ENCODE measurements around the gene CAPZB. TPM values are rescaled to one million over a fixed set of nuclear protein-coding genes. Genes with fewer than 3 reads are reported as not detected.

The CAPZB gene
- polyA plus RNA-seq, 3 donors: 290 to 504 (median 407) TPM

DNA sequence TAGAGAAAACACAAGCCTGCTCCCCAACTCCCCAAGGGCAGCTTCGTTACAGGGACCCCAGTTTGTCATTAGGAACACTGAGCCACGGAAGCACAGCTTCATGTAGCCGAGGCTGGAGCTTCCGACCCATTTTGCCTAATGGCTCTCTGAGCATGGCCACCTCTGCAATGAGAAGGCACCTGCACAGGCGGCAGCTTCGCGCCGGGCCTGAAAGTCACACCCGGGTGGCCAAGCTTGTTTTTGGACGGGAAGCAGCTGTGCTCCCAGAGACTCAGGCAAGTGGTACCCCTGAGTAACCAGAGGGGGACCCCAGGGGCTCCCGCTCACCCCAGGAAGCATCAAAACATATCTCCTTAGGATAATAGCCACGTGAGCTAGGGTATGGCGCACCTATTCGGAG lies 92.3 kb downstream of the CAPZB start:
- TF ChIP-seq, protein P1, sequence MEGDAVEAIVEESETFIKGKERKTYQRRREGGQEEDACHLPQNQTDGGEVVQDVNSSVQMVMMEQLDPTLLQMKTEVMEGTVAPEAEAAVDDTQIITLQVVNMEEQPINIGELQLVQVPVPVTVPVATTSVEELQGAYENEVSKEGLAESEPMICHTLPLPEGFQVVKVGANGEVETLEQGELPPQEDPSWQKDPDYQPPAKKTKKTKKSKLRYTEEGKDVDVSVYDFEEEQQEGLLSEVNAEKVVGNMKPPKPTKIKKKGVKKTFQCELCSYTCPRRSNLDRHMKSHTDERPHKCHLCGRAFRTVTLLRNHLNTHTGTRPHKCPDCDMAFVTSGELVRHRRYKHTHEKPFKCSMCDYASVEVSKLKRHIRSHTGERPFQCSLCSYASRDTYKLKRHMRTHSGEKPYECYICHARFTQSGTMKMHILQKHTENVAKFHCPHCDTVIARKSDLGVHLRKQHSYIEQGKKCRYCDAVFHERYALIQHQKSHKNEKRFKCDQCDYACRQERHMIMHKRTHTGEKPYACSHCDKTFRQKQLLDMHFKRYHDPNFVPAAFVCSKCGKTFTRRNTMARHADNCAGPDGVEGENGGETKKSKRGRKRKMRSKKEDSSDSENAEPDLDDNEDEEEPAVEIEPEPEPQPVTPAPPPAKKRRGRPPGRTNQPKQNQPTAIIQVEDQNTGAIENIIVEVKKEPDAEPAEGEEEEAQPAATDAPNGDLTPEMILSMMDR (IDR thresholded peaks at IDR 0.05): no peak
- Mint-ChIP-seq H3K27me3 (ENCODE audit: low read depth in 3 of 3) (no peaks in the 10 kb centered on the region), H3K9me3 (peaks cover 0 to 3% (median 0%) of the 10 kb centered on the region in 7 donors), H3K36me3 (peaks cover 31 to 49% of the 10 kb centered on the region in 2 donors), H3K4me1 (peaks cover 39% of the 10 kb centered on the region), H3K4me3 (no peak overlapping the region), H3K27ac (peak overlapping the region in 2 of 7 donors; percentile 12 to 26)
- Histone ChIP-seq H3K79me2 (ENCODE audit: insufficient read depth, low read length) (peaks cover 96% of the 10 kb centered on the region), H2AFZ (ENCODE audit: insufficient read depth, low read depth, low read length, poor library complexity, severe bottlenecking) (no peak overlapping the region), H3K4me1 (ENCODE audit: control insufficient read depth in 1 of 2, insufficient read depth in 2 of 2, low read length in 2 of 2) (peaks cover 19 to 22% of the 10 kb centered on the region in 2 donors), H4K20me1 (ENCODE audit: insufficient read depth, low read length) (peaks cover 100% of the 10 kb centered on the region), H3K27ac (ENCODE audit: low read depth in 1 of 2, low read length in 2 of 2) (no peak overlapping the region), H3K9ac (ENCODE audit: insufficient read depth, low read length, poor library complexity, severe bottlenecking) (no peak overlapping the region), H3K27me3 (ENCODE audit: control insufficient read depth in 2 of 2, insufficient read depth in 2 of 2, low read length in 2 of 2) (no peaks in the 10 kb centered on the region), H3K4me2 (replicated peaks; ENCODE audit: extremely low read depth, low read length, poor library complexity, severe bottlenecking) (no peak overlapping the region), H3K36me3 (replicated peaks in 1 of 2; ENCODE audit: control insufficient read depth in 1 of 2, insufficient read depth in 2 of 2, low read length in 2 of 2) (peaks cover 5 to 50% of the 10 kb centered on the region in 2 donors), H3K4me3 (replicated peaks in 1 of 3; ENCODE audit: low read depth in 2 of 3, low read length in 3 of 3) (no peak overlapping the region), H3K9me3 (replicated peaks in 1 of 2; ENCODE audit: control insufficient read depth in 1 of 2, insufficient read depth in 1 of 2, low read length in 2 of 2) (no peaks in the 10 kb centered on the region)
- 91% methylated on average over 13 of the region's 14 CpGs for WGBS (ENCODE audit: insufficient coverage)
- DNase-seq: no peak
- intact Hi-C loops (cut with micrococcal nuclease): loop anchor here in 1 of 2 donors (5.0 kb wide), 1 partner anchor 84 kb away; no protein-coding TSS in a partner anchor

DNA sequence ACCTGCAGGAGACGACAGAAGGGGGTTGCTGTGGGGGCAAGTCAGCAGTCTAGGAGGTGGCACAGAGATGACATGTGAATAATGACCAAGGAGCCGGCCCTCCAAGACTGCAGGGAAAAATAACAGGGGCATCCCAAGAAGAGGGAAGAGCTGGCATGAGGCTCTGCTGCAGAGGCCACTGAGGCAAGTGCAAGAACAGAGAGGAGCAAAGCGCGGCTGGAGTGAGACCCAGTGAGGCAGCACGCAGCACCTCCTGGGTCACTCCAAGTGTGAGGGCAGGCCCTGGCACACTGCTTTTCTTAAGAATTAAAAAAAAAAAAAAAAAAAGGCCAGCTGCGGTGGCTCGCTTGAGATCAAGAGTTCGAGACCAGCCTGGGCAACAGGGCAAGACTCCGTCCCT lies 93.1 kb downstream of the CAPZB start:
- Histone ChIP-seq H3K79me2 (ENCODE audit: insufficient read depth, low read length) (peaks cover 96% of the 10 kb centered on the region), H3K27ac (ENCODE audit: low read depth in 1 of 2, low read length in 2 of 2) (no peak overlapping the region), H3K9me3 (replicated peaks in 1 of 2; ENCODE audit: control insufficient read depth in 1 of 2, insufficient read depth in 1 of 2, low read length in 2 of 2) (no peaks in the 10 kb centered on the region), H3K27me3 (ENCODE audit: control insufficient read depth in 2 of 2, insufficient read depth in 2 of 2, low read length in 2 of 2) (no peaks in the 10 kb centered on the region), H4K20me1 (ENCODE audit: insufficient read depth, low read length) (peaks cover 100% of the 10 kb centered on the region), H3K4me2 (replicated peaks; ENCODE audit: extremely low read depth, low read length, poor library complexity, severe bottlenecking) (no peak overlapping the region), H3K4me3 (replicated peaks in 1 of 3; ENCODE audit: low read depth in 2 of 3, low read length in 3 of 3) (no peak overlapping the region), H2AFZ (ENCODE audit: insufficient read depth, low read depth, low read length, poor library complexity, severe bottlenecking) (no peak overlapping the region), H3K9ac (ENCODE audit: insufficient read depth, low read length, poor library complexity, severe bottlenecking) (no peak overlapping the region), H3K4me1 (ENCODE audit: control insufficient read depth in 1 of 2, insufficient read depth in 2 of 2, low read length in 2 of 2) (peaks cover 19 to 22% of the 10 kb centered on the region in 2 donors), H3K36me3 (replicated peaks in 1 of 2; ENCODE audit: control insufficient read depth in 1 of 2, insufficient read depth in 2 of 2, low read length in 2 of 2) (peaks cover 6 to 50% of the 10 kb centered on the region in 2 donors)
- H3K36me3 Mint-ChIP-seq: peaks cover 37 to 53% of the 10 kb centered on the region in 2 donors
- peak overlapping the region in 6 of 7 donors; percentile 53 to 85 (median 69) for H3K27ac Mint-ChIP-seq
- H3K9me3 Mint-ChIP-seq: peaks cover 0 to 3% (median 0%) of the 10 kb centered on the region in 7 donors
- H3K4me3 Mint-ChIP-seq: no peak overlapping the region
- TF ChIP-seq, protein P1 (IDR thresholded peaks at IDR 0.05): no peak
- peaks cover 39% of the 10 kb centered on the region for H3K4me1 Mint-ChIP-seq
- no peak for DNase-seq
- no peaks in the 10 kb centered on the region for H3K27me3 Mint-ChIP-seq (ENCODE audit: low read depth in 3 of 3)
- intact Hi-C loops (cut with micrococcal nuclease): loop anchor here in 1 of 2 donors (5.0 kb wide), 1 partner anchor 85 kb away; no protein-coding TSS in a partner anchor
- WGBS (ENCODE audit: insufficient coverage): 75% methylated on average over 5 of the region's 9 CpGs

Measured in CD14-positive monocyte (primary cell).